ENCODE data around the gene GLI2. TPM values are rescaled to one million over a fixed set of nuclear protein-coding genes. Genes with fewer than 3 reads are reported as not detected.

Gene GLI2
- total RNA-seq, 3 donors from 2014 or later: 1.0 to 7.3 (median 1.3) TPM

DNA sequence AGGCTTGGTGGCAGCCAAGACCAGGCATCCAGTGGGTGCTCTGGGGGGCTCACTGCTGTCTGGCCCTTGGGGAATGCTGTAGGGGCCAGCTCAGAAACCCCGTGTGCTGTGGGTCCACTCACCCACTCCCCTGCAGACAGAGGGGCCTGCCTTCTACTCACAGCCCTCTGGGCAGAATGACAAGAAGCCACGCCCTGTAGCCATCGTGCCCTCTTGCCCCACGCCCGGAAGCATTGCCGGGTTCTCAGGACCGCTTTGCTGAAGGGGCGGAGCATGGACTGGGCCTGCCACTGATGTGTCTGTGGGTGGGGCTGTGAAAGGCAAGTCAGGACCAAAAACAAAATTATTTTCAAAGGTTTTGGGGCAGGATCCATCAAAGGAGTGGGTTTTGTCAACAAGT lies 27.8 kb downstream of the GLI2 start:
- intact Hi-C loops (cut with DNase I, micrococcal nuclease): no loop called here
- Histone ChIP-seq H3K4me3 (no peak overlapping the region), H3K36me3 (ENCODE audit: low read depth) (no peaks in the 10 kb centered on the region), H3K9me3 (no peaks in the 10 kb centered on the region), H3K4me1 (ENCODE audit: low read depth) (no peaks in the 10 kb centered on the region)
- ATAC-seq: peak; percentile 61
- TF ChIP-seq, protein P1, sequence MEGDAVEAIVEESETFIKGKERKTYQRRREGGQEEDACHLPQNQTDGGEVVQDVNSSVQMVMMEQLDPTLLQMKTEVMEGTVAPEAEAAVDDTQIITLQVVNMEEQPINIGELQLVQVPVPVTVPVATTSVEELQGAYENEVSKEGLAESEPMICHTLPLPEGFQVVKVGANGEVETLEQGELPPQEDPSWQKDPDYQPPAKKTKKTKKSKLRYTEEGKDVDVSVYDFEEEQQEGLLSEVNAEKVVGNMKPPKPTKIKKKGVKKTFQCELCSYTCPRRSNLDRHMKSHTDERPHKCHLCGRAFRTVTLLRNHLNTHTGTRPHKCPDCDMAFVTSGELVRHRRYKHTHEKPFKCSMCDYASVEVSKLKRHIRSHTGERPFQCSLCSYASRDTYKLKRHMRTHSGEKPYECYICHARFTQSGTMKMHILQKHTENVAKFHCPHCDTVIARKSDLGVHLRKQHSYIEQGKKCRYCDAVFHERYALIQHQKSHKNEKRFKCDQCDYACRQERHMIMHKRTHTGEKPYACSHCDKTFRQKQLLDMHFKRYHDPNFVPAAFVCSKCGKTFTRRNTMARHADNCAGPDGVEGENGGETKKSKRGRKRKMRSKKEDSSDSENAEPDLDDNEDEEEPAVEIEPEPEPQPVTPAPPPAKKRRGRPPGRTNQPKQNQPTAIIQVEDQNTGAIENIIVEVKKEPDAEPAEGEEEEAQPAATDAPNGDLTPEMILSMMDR (IDR thresholded peaks at IDR 0.05): no peak
- DNase-seq: peak; percentile 47 to 62 (median 52)

DNA sequence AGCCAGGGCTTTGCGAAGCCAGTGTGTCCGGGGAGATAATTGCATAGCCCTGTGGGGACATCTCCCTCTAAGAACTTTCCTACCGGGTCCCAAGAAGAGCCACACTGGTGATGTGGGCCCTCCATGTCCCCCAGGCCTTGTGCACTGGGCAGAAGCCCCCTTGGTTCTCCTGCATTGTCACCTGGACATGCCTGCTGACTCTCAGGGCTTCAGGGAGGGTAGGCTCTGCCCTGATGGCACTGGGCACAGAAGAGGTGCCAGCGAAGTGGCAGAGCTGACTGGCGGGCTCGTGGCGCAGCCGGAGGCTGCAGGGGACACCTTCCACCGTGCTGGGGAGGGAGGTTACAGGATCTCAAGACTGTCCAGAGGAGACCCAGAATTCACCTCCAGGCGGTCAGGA lies 28.3 kb downstream of the GLI2 start:
- ATAC-seq (no peak), DNase-seq (peak in 1 of 3 donors; percentile 14)
- intact Hi-C loops (cut with DNase I, micrococcal nuclease): no loop called here
- TF ChIP-seq, protein P1 (IDR thresholded peaks at IDR 0.05): no peak
- Histone ChIP-seq H3K4me3 (no peak overlapping the region), H3K36me3 (ENCODE audit: low read depth) (no peaks in the 10 kb centered on the region), H3K9me3 (no peaks in the 10 kb centered on the region), H3K4me1 (ENCODE audit: low read depth) (no peaks in the 10 kb centered on the region)

DNA sequence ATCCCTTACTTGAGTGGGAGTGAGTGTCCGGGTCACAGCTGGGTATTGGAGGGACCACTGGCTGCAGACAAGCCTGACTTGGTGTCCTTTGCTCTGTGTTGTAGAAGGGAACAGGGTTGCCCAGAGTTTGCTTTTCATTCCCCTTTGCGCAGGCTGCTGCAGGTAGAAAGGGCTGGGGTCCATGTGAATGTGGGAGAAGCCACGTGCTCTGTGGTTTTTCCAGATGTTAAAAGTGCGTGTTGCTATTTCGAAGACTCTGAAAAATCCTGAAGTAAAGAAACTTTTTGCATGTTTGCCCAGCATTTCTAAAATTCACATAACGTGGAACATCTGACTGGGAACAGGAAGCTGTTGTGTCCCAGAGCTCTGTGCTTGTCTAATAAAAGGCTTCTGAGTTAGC lies 28.8 kb downstream of the GLI2 start:
- no peak overlapping the region for H3K4me3 ChIP-seq
- ATAC-seq: no peak
- TF ChIP-seq, protein P1 (IDR thresholded peaks at IDR 0.05): no peak
- DNase-seq: no peak
- H3K4me1 ChIP-seq (ENCODE audit: low read depth): no peaks in the 10 kb centered on the region
- no peaks in the 10 kb centered on the region for H3K9me3 ChIP-seq
- no peaks in the 10 kb centered on the region for H3K36me3 ChIP-seq (ENCODE audit: low read depth)
- intact Hi-C loops (cut with DNase I, micrococcal nuclease): no loop called here

DNA sequence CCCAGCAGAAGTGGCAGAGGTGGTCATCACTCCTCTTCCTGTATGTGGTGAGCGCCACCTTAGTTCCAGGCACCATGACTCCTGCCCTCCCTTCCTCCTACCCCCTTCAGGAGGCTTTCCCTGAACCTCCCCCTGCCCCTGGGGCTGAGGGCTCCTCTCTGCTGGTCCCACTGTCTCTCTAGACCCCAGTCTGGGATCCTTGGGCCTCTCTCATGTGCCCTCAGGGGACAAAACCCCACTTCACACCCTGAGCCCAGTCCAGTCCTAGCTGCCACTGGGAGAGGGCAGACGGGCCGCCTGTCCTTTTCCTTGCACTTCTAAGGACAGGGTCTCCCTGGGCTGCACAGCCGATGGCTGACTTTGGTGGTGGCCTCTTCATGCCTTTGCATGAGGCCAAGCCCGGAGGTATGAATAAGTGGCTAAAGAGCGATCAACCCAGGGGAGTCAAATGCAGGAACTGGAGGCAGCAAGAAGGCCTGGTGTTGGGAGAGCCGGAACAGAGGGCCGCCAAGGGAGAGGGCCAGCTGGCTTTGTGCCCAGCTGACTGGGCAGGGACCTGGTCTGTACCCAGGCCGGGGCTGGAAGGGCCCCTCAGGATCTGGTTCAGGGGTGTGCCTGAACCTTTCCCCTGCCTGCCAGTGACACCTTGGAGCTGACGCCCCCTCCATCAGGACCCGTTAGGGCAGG lies 29.5 kb downstream of the GLI2 start:
- H3K36me3 ChIP-seq (ENCODE audit: low read depth): no peaks in the 10 kb centered on the region
- H3K4me3 ChIP-seq: no peak overlapping the region
- DNase-seq (peak in 1 of 3 donors; percentile 25), ATAC-seq (no peak)
- no peaks in the 10 kb centered on the region for H3K9me3 ChIP-seq
- TF ChIP-seq, protein P1 (IDR thresholded peaks at IDR 0.05): no peak
- intact Hi-C loops (cut with DNase I, micrococcal nuclease): no loop called here
- H3K4me1 ChIP-seq (ENCODE audit: low read depth): no peaks in the 10 kb centered on the region

DNA sequence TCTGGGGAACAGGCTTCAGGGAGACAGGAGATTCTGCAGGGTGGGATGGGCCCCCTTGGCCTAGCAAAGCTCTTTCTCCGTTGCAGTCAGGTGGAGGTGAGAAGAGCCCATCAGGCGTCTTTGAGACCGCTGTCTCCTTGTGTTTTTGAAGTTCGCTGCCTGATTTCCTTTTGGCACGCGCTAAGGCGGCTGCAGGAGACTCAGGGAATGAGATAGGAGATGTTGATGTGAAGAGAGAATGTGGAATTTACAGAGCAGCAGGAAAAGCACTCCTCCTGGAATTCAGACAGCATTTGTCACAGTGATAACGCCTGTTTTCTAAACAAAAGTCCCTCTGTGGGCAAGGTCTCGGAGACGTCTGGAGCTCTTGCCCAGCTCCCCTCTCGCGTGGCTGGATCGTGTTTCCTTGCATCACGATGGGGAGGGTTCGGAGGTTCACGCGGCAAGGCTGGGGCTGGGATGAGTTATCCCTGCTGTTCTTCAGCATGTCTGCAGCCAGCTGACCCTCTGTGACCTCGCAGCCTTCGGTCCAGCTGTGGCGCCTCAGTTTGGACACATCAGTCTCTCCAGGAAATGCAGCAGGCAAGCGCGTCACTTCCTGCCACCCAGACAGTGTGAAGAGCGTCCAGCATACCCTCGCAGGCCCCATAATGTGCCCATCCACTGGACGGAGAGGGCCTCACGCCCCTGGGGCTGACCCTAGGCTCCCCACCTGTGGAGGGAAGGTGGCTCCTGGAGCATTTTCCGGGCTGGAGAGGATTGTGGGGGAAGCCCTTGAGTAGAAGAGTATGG lies 30.2 kb downstream of the GLI2 start:
- peak; percentile 53 for ATAC-seq
- peak; percentile 67 to 82 (median 71) for DNase-seq
- Histone ChIP-seq H3K9me3 (no peaks in the 10 kb centered on the region), H3K36me3 (ENCODE audit: low read depth) (no peaks in the 10 kb centered on the region), H3K4me1 (ENCODE audit: low read depth) (no peaks in the 10 kb centered on the region), H3K4me3 (no peak overlapping the region)
- TF ChIP-seq, protein P1 (IDR thresholded peaks at IDR 0.05): no peak
- intact Hi-C loops (cut with DNase I, micrococcal nuclease): no loop called here

Measured in mucosa of descending colon (tissue), 3 donors.